Measurements from ENCODE around the gene RNF26.

The RNF26 gene

GRCh38 chr11:119370486-119371046, 36.2 kb downstream of the RNF26 start:
- H3K4me3 ChIP-seq (ENCODE audit: low read length in 2 of 2): no peak overlapping the region
- peak overlapping the region; percentile 90 to 93 for H3K27ac ChIP-seq (ENCODE audit: low read depth in 2 of 2, low read length in 2 of 2)
- H3K27me3 ChIP-seq (ENCODE audit: control insufficient read depth in 2 of 2, insufficient read depth in 2 of 2, low read length in 2 of 2): no peaks in the 10 kb centered on the region
- H3K9ac ChIP-seq (ENCODE audit: low read depth in 1 of 2, low read length in 2 of 2): peak overlapping the region; percentile 21 to 34
- H3K4me1 ChIP-seq (ENCODE audit: control insufficient read depth in 2 of 2, insufficient read depth in 2 of 2, low read length in 2 of 2): peaks cover 45 to 64% of the 10 kb centered on the region in 2 donors
- H3K36me3 ChIP-seq (ENCODE audit: control insufficient read depth in 2 of 2, insufficient read depth in 2 of 2, low read length in 2 of 2): no peaks in the 10 kb centered on the region
- H3K9me3 ChIP-seq (ENCODE audit: control insufficient read depth in 2 of 2, low read length in 2 of 2): no peaks in the 10 kb centered on the region

GRCh38 chr11:119371067-119371601, 36.8 kb downstream of the RNF26 start:
- Histone ChIP-seq H3K4me3 (ENCODE audit: low read length in 2 of 2) (no peak overlapping the region), H3K9ac (ENCODE audit: low read depth in 1 of 2, low read length in 2 of 2) (peak overlapping the region; percentile 21 to 34), H3K36me3 (ENCODE audit: control insufficient read depth in 2 of 2, insufficient read depth in 2 of 2, low read length in 2 of 2) (no peaks in the 10 kb centered on the region), H3K9me3 (ENCODE audit: control insufficient read depth in 2 of 2, low read length in 2 of 2) (no peaks in the 10 kb centered on the region), H3K27me3 (ENCODE audit: control insufficient read depth in 2 of 2, insufficient read depth in 2 of 2, low read length in 2 of 2) (no peaks in the 10 kb centered on the region), H3K4me1 (ENCODE audit: control insufficient read depth in 2 of 2, insufficient read depth in 2 of 2, low read length in 2 of 2) (peaks cover 45 to 63% of the 10 kb centered on the region in 2 donors), H3K27ac (ENCODE audit: low read depth in 2 of 2, low read length in 2 of 2) (peak overlapping the region; percentile 90 to 93)

DNA sequence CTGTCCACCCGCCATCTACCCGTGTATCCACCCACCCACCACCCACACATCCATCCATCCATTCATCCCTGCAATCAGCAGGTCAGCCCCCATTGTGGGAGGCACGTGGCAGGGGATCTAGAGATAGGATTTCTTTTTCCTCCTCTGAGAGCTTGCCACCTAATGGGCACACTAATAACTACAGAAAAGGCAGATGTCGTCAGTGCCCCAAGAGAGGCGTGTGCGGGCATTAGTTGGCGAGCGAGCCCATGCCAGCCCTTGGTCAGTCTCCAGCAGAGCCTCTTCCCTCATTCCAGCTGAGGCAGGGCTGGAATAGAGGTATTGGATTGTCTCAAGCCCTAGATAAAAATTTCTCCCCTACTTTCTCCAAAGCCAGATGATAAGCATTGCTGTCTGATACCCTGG, 37.5 kb downstream of the RNF26 start:
- Histone ChIP-seq H3K9me3 (ENCODE audit: control insufficient read depth in 2 of 2, low read length in 2 of 2) (no peaks in the 10 kb centered on the region), H3K9ac (ENCODE audit: low read depth in 1 of 2, low read length in 2 of 2) (peak overlapping the region in 1 of 2 donors; percentile 21), H3K4me1 (ENCODE audit: control insufficient read depth in 2 of 2, insufficient read depth in 2 of 2, low read length in 2 of 2) (peaks cover 40 to 58% of the 10 kb centered on the region in 2 donors), H3K36me3 (ENCODE audit: control insufficient read depth in 2 of 2, insufficient read depth in 2 of 2, low read length in 2 of 2) (no peaks in the 10 kb centered on the region), H3K27ac (ENCODE audit: low read depth in 2 of 2, low read length in 2 of 2) (peak overlapping the region in 1 of 2 donors; percentile 90), H3K4me3 (ENCODE audit: low read length in 2 of 2) (no peak overlapping the region), H3K27me3 (ENCODE audit: control insufficient read depth in 2 of 2, insufficient read depth in 2 of 2, low read length in 2 of 2) (no peaks in the 10 kb centered on the region)

DNA sequence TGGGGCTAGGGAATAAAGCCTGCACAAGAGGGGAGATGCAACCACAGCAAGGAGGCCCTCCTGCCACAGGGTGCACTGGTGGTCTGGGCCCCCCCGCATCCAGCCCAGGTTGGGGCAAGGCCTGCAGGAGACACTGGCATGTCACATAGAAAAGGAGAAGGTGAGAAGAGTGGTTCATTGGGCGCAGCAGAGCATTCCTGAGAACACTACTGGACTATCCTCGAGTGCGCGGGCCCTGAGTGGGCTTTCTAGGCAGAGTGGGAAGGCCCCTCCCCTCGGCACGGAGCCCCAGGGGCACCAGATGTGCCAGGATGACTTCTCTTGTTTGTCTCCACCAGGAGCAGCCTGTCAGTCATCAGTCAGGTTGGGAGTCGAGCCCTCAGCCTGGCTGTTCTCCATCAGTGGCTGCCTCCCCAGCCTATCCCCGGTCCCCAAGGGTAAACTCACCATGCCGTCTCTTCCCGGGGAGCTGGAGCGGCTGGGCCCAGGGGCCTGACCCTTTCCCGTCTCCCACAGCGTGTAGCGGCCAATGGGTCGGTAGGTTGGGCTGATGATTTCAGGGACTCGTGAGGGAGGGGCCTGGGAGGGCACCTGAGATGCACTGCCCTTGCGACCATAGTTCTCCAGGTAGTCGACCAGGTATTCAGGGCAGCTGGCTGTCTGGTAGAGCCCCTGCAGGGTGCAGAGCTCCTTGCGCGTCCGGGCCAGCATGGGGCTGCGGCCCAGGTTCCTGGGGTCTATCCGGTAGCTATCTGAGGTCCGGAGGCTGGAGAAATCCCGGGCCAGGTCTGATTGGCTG, 38.1 kb downstream of the RNF26 start:
- H3K9ac ChIP-seq (ENCODE audit: low read depth in 1 of 2, low read length in 2 of 2): no peak overlapping the region
- no peaks in the 10 kb centered on the region for H3K9me3 ChIP-seq (ENCODE audit: control insufficient read depth in 2 of 2, low read length in 2 of 2)
- no peak overlapping the region for H3K27ac ChIP-seq (ENCODE audit: low read depth in 2 of 2, low read length in 2 of 2)
- no peaks in the 10 kb centered on the region for H3K36me3 ChIP-seq (ENCODE audit: control insufficient read depth in 2 of 2, insufficient read depth in 2 of 2, low read length in 2 of 2)
- no peak overlapping the region for H3K4me3 ChIP-seq (ENCODE audit: low read length in 2 of 2)
- peaks cover 34 to 51% of the 10 kb centered on the region in 2 donors for H3K4me1 ChIP-seq (ENCODE audit: control insufficient read depth in 2 of 2, insufficient read depth in 2 of 2, low read length in 2 of 2)
- H3K27me3 ChIP-seq (ENCODE audit: control insufficient read depth in 2 of 2, insufficient read depth in 2 of 2, low read length in 2 of 2): no peaks in the 10 kb centered on the region

DNA sequence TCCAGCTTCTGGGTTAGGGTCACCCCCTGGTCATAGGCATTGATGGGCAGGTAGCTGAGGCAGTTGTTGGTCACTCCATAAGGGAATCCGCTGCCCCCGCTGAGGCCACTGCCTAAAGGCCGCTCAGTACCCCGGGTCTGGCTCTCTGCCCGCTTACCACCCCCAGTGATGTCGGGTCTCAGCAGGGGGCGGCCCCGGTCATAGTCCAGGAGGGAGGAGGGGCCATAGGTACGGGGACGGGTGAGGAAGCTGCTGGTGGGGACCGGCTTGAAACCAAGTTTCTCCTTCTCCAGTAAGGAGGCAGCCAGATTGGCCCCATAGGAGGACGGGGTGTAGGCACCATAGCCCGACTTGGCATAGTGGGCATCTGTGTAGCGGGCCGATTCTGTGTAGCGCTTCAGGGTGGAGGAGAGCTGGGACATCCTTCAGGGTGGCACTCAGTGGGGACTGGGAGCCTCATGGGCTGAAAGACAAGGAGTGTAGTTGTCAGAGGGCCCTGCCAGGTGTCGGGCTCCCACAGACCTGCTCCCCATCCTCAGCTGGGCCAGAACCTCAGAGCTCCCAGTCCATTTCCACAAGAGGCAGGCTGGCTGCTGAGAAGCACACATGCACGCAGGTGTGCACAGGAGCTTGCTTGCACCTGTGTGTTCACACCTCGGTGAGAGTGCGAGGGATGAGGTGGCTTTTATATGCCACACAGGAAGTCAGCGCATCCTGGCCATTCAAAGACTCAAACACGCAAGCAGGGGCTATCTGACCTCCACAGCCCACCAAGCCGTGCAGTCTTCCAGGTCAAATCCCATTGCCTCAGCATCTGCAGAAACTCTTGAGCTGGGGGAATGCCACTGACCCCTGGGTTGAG, 39.0 kb downstream of the RNF26 start:
- no peak overlapping the region for H3K9ac ChIP-seq (ENCODE audit: low read depth in 1 of 2, low read length in 2 of 2)
- no peak overlapping the region for H3K27ac ChIP-seq (ENCODE audit: low read depth in 2 of 2, low read length in 2 of 2)
- H3K4me1 ChIP-seq (ENCODE audit: control insufficient read depth in 2 of 2, insufficient read depth in 2 of 2, low read length in 2 of 2): peaks cover 25 to 43% of the 10 kb centered on the region in 2 donors
- H3K36me3 ChIP-seq (ENCODE audit: control insufficient read depth in 2 of 2, insufficient read depth in 2 of 2, low read length in 2 of 2): no peaks in the 10 kb centered on the region
- H3K9me3 ChIP-seq (ENCODE audit: control insufficient read depth in 2 of 2, low read length in 2 of 2): no peaks in the 10 kb centered on the region
- H3K4me3 ChIP-seq (ENCODE audit: low read length in 2 of 2): no peak overlapping the region
- H3K27me3 ChIP-seq (ENCODE audit: control insufficient read depth in 2 of 2, insufficient read depth in 2 of 2, low read length in 2 of 2): no peaks in the 10 kb centered on the region

DNA sequence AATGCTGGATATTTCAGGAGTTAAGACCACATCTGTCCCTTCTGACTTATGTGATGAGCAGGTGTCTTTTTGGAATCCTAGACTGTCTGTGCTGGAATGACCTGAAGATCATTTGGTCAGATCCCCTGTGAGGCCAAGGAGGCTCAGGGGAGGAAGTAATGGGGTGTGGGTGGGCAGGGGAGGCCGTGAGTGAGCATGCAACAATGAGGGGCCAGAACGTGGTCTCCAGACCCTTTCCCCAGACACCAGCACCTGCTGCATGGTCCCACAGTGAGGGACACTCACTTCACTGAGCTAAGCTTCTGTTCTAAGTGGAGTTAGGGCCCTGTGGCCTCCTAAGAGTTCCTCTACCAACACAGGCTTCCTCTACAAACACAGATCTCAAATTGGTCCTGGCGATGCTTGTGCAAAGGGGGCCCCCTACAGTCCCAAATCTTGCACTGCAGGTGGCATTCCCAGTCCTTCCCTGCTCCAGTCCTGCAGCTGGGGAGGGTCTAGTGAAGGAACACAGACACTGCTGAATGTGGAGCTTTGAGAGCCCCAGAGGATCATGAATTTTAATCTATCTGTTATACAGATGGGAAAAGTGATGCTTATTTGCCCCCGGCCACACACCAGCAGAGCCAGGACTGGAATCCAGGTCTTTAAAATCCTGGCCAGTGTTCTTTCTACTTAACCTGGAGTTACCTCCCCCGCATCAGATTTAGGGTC, 39.7 kb downstream of the RNF26 start:
- H3K27ac ChIP-seq (ENCODE audit: low read depth in 2 of 2, low read length in 2 of 2): no peak overlapping the region
- H3K4me1 ChIP-seq (ENCODE audit: control insufficient read depth in 2 of 2, insufficient read depth in 2 of 2, low read length in 2 of 2): peaks cover 18 to 35% of the 10 kb centered on the region in 2 donors
- H3K9ac ChIP-seq (ENCODE audit: low read depth in 1 of 2, low read length in 2 of 2): no peak overlapping the region

GRCh38 chr11:119374632-119375336, 40.5 kb downstream of the RNF26 start:
- H3K27me3 ChIP-seq (ENCODE audit: control insufficient read depth in 2 of 2, insufficient read depth in 2 of 2, low read length in 2 of 2): no peaks in the 10 kb centered on the region
- no peaks in the 10 kb centered on the region for H3K9me3 ChIP-seq (ENCODE audit: control insufficient read depth in 2 of 2, low read length in 2 of 2)
- no peak overlapping the region for H3K4me3 ChIP-seq (ENCODE audit: low read length in 2 of 2)
- H3K27ac ChIP-seq (ENCODE audit: low read depth in 2 of 2, low read length in 2 of 2): peak overlapping the region; percentile 2 to 58
- H3K36me3 ChIP-seq (ENCODE audit: control insufficient read depth in 2 of 2, insufficient read depth in 2 of 2, low read length in 2 of 2): no peaks in the 10 kb centered on the region
- peaks cover 12 to 28% of the 10 kb centered on the region in 2 donors for H3K4me1 ChIP-seq (ENCODE audit: control insufficient read depth in 2 of 2, insufficient read depth in 2 of 2, low read length in 2 of 2)
- H3K9ac ChIP-seq (ENCODE audit: low read depth in 1 of 2, low read length in 2 of 2): peak overlapping the region in 1 of 2 donors; percentile 17

More for the DNA sequence above, 39.7 kb downstream of the RNF26 start:
- Histone ChIP-seq H3K9me3 (ENCODE audit: control insufficient read depth in 2 of 2, low read length in 2 of 2) (no peaks in the 10 kb centered on the region), H3K27me3 (ENCODE audit: control insufficient read depth in 2 of 2, insufficient read depth in 2 of 2, low read length in 2 of 2) (no peaks in the 10 kb centered on the region), H3K36me3 (ENCODE audit: control insufficient read depth in 2 of 2, insufficient read depth in 2 of 2, low read length in 2 of 2) (no peaks in the 10 kb centered on the region), H3K4me3 (ENCODE audit: low read length in 2 of 2) (no peak overlapping the region)

GRCh38 chr11:119375337-119376196, 41.2 kb downstream of the RNF26 start:
- peak overlapping the region; percentile 42 to 58 for H3K27ac ChIP-seq (ENCODE audit: low read depth in 2 of 2, low read length in 2 of 2)
- peaks cover 7 to 21% of the 10 kb centered on the region in 2 donors for H3K4me1 ChIP-seq (ENCODE audit: control insufficient read depth in 2 of 2, insufficient read depth in 2 of 2, low read length in 2 of 2)
- no peaks in the 10 kb centered on the region for H3K9me3 ChIP-seq (ENCODE audit: control insufficient read depth in 2 of 2, low read length in 2 of 2)
- H3K4me3 ChIP-seq (ENCODE audit: low read length in 2 of 2): no peak overlapping the region
- H3K36me3 ChIP-seq (ENCODE audit: control insufficient read depth in 2 of 2, insufficient read depth in 2 of 2, low read length in 2 of 2): no peaks in the 10 kb centered on the region
- peak overlapping the region in 1 of 2 donors; percentile 17 for H3K9ac ChIP-seq (ENCODE audit: low read depth in 1 of 2, low read length in 2 of 2)
- no peaks in the 10 kb centered on the region for H3K27me3 ChIP-seq (ENCODE audit: control insufficient read depth in 2 of 2, insufficient read depth in 2 of 2, low read length in 2 of 2)
